GOT3 (cell line): ENCODE data around the gene ANKFN1.
"Not testable (repeated sequence)": the region's sequence is repeated elsewhere in the genome, so short reads cannot be mapped to it uniquely, and the experiment has no call there.

Experiments
- DNase-seq: peaks from one replicate; lab custom pipeline; 2025; ENCODE audit warnings: mixed read lengths; lab: John Stamatoyannopoulos, UW

The ANKFN1 gene

GRCh38 chr17:56288786-56289185 is 135.5 kb downstream of the ANKFN1 start:
- not testable (repeated sequence) for DNase-seq

- DNase-seq = no peak
These were observed 136.0 kb downstream of the ANKFN1 start for GRCh38 chr17:56289321-56289720.

GRCh38 chr17:56290101-56290801 is 137.0 kb downstream of the ANKFN1 start:
- DNase-seq = no peak

GRCh38 chr17:56290802-56291118 is 137.5 kb downstream of the ANKFN1 start:
- no peak for DNase-seq

DNA sequence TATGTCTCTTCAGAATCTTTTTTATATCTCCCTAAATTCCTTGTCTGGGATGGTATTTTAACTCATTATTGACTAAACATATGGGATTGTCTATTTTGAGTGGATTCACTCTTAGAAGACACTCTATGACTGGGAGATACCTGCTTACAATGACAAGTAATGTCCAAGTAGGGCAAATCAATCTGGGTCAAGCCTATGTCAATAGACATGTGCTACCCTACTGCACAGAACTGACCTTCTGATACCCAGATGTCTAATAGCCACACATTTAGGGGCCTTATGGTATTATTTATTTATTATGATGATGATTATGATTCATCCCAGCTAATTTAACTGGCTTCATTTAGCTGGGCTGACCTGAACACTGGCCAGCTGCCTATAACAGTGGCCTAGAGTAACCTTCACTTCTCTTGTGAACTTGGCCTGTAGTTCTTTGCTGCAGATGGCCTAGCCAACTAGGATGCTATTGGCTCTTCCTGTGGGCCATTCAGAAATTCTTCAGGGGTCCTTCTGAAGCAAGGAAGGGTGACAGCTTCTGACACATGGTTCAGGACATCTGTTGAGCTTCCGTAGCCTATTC is 138.0 kb downstream of the ANKFN1 start:
- no peak for DNase-seq

GRCh38 chr17:56292010-56292409 is 138.7 kb downstream of the ANKFN1 start:
- DNase-seq = no peak

- no peak for DNase-seq
These were observed 139.3 kb downstream of the ANKFN1 start for GRCh38 chr17:56292578-56292977.

DNA sequence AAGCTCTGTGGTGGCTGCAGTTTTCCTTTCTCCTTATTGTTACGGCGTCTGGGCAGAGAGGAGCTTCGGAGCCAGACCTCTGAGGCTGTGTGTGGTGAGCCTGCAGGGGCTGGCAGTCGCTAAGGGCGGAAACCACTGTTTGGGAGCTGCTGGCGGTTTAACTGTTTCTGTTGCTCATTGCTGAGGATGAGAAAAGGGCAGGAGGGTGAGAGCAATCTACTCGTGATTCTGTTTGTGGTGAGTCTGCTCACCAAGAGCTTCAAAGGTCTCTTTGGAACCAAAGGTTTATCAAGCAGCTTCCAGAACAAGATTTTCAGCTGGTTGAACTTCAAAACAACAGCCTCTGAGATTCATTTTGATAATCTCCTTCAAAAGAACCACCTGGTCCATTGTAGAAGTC is 143.9 kb downstream of the ANKFN1 start:
- no peak for DNase-seq

DNA sequence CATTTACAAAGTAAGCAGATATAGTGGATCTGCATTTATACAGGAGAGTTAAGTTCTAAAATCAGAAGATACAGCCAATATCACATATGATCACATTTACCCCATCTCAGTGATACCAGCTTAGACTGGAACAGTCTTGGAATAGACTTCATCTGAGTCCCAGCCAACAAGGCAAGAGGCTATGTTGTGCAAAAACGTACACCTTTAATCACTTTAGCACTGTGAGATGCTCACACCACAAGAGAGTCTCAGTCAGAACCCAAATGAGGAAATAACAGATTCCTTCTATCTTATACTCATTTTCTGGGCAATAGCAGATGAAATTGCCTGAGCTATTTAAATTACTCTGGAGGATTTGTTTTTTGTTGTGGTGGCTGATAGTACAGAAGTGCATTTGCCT is 145.6 kb downstream of the ANKFN1 start:
- DNase-seq = no peak

- no peak for DNase-seq
These were observed 146.9 kb downstream of the ANKFN1 start for GRCh38 chr17:56300144-56300543.

DNA sequence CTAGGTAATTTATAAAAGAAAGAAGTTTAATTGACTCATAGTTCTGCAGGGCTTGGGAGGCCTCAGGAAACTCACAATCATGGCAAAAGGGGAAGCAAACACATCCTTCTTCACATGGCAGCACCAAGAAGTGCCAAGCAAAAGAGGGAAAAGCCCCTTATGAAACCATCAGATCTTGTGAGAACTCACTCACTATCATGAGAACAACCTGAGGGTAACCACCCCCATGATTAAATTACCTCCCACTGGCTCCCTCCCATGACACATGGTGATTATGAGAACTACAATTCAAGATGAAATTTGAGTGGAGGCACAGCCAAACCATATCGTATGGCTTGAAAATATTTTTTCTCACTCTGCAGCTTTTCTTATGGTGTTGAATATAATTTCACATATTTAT is 151.7 kb downstream of the ANKFN1 start:
- DNase-seq = no peak

DNA sequence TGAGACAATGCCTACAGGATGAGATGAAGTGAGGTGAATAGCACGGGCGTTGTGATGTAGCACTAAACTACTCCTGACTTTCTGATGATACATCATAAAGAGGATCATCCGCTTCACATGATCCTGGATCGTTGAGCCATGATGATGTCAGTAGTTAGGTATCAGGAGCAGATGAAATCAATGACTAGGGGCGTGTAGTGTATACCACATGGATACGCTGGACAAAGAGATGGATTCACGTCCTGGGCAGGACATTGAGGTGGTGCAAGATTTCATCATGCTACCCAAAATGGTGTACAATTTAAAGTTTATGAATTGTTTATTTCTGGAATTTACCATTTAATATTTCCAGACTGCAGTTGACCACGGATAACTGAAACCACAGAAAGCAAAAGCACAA is 156.6 kb downstream of the ANKFN1 start:
- DNase-seq = no peak

DNA sequence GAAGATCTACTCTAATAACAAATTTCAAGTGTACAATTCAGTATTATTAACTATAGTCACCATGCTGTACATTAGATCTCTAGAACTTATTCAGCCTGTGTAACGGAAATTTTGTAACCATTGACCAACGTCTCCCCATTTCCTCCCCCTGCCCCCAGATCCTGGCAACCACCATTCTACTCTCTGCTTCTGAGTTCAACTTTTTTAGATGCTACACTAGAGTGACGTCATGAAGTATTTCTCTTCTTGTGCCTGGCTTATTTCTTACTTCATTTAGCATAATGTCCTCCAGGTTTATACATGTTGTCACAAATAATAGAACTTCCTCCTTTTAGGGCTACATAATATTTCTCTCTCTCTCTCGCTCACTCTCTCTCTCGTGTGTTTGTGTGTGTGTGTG is 157.5 kb downstream of the ANKFN1 start:
- no peak for DNase-seq

GRCh38 chr17:56313201-56313600 is 159.9 kb downstream of the ANKFN1 start:
- DNase-seq = no peak

DNA sequence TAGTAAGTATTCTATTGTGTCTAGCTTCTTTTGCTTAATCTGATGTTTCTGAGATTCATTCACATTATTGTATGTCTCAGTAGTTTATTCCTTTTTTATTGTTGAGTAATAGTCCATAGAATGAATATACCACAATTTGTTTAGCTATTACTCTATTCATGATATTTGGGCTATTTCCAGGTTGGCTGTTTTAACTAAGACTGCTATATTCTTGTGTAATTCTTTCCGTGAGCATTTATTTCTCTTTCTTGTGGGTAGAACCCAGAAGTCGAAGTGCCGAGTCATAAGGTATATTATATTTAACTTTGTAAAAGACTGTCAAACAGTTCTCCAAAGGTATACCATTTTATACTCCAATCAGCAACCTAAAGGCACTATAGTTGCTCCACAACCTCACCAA is 160.8 kb downstream of the ANKFN1 start:
- no peak for DNase-seq

DNA sequence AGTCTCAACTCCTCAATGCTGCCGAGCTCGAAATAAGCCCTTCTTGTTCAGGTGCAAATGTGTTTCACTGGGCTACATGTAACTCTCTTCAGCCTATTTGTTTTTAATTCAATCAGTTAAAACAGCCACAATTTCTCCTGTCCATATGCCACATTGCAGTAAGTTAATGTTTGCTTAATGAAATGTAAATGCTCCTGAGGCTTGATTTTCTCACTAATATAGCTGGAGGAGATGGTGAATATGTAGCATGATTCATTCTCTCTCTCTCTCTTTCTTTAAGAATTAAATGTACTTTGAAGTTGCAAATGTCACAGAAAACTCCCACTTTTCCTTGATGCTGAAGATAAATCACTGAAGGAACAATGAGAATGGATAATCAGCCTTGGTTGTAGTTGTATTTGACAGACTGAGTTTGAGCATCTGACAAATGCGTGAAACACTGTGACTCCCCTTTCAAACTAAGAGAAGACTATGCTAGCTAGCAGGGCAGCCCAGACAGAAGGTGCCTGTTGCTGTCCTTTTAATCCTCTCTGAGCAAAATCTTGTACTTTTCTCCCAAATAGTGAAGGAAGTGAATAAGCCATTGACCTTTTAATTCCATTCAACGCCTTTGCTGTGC is 161.8 kb downstream of the ANKFN1 start:
- DNase-seq = no peak

GRCh38 chr17:56316604-56317003 is 163.3 kb downstream of the ANKFN1 start:
- DNase-seq = no peak

DNA sequence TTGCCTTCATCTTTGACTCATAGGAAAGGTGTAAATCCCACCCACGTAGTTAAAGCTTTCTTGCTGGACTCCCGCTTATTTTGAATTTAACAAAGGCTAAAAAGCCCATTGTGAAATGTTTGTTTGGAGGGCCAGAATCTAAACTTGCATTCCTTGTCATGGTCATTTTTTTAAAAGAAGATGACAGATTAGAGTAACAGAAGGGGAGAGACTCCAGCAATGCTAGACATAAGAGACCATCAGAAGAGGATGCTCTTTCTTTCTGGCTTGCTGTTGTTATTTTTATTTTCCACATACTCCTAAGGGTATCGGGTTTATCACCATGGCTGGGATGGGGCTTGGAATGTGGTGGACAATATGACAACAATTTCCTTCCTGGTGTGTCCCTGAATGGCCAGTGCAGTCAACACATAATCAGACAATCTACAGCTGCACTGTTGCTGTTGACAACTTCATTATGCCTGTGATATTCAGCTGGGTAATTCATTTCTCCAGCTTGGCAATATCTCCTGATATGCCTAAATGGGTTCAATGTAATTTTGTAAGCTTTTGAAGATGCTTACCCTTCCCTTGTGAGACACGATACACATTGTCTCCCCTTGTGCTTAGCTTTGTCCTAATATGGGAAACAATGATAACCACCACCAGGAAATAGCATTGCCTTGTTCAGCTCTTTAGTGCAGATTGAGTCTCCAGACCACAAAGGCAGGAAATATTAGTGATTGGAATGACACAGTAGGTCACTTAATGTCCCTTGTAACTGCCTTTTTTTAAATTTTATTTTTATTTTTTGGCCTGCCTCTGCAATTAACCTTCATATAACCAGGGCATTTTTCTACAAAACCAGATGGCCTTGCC is 164.3 kb downstream of the ANKFN1 start:
- DNase-seq = no peak

DNA sequence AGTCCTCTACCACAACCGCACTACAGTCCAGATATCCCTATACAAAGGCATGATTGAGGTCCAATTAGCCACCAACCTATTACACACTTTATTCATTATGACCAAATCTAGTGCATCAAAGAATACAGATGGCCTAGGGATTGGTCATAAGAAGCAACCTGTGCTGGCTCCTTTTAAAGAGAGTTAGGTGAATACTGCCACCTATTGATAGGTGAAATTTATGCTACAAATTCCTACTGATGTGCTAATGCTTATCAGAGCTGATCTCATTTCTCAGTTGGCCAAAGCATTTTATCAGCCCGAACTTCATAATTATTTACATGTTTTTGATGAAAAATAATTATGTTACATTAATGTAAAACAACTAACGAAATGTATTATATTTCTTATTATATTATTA is 166.3 kb downstream of the ANKFN1 start:
- DNase-seq = no peak

- DNase-seq = no peak
These were observed 167.2 kb downstream of the ANKFN1 start for GRCh38 chr17:56320443-56320842.

DNA sequence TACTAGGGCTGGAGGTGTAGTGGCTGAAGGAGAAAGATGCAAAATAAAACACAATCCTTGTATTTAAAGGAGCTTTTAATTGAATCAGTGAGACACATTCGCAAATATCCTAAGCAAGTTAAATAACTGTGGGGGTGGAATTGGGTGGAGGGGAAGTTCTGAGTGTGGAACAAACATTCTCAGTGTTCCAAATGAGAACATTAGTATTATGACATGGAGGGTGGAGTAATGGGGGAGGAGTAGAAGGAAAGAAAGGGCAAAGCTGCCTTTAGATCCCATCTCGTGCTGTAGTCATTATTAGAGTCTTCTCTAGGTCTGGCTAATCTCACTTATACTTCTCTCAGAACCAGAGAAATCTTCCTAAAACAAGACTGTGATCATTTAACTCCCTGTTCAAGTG is 169.7 kb downstream of the ANKFN1 start:
- DNase-seq = no peak

DNA sequence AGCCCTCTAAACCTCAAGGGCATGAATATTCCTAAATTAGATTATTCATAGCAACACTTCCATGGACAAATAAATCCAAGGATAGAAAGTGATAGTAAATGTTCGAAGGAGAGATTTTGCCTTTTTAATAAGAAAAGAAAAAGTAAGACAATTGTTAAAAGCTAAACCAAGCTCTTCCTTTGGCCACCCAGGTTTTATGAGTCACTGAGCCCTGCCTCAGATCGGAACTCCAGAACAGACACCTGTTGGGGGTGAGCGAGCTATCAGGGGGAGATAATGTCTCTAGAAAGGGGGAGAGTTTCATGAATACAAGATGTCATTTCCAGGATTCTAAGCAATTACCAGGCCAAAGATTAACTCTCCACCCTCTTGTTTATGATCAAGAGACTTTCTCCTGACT is 171.4 kb downstream of the ANKFN1 start:
- DNase-seq = no peak
